GM21825 (cell line): ENCODE measurements around the gene TSR2.
"Not testable (repeated sequence)": the region's sequence is repeated elsewhere in the genome, so short reads cannot be mapped to it uniquely, and the experiment has no call there.

Experiments used
- ATAC-seq: cut with Tn5 transposase; IDR thresholded peaks from one replicate; pipeline ENCODE4 v1.9.1; 2021; ENCODE audit warnings: mild to moderate bottlenecking, moderate library complexity; ENCODE audit not compliant: unreplicated experiment

Gene TSR2

GRCh38 chrX:54470054-54470760, 30.0 kb downstream of the TSR2 start:
- ATAC-seq: no peak

GRCh38 chrX:54473993-54474859, 34.0 kb downstream of the TSR2 start:
- no peak for ATAC-seq

- no peak for ATAC-seq
These were observed 39.2 kb downstream of the TSR2 start for GRCh38 chrX:54479136-54480111.

- no peak for ATAC-seq
These were observed 42.8 kb downstream of the TSR2 start for GRCh38 chrX:54482839-54483593.

- ATAC-seq: no peak
These were observed 43.7 kb downstream of the TSR2 start for GRCh38 chrX:54483946-54484345.

GRCh38 chrX:54484666-54485065, 44.5 kb downstream of the TSR2 start:
- ATAC-seq: no peak

- not testable (repeated sequence) for ATAC-seq
These were observed 49.6 kb downstream of the TSR2 start for GRCh38 chrX:54489819-54490218.

GRCh38 chrX:54492340-54492739, 52.1 kb downstream of the TSR2 start:
- no peak for ATAC-seq

- ATAC-seq: no peak
These were observed 54.2 kb downstream of the TSR2 start for GRCh38 chrX:54494166-54494988.
